Liver (tissue), 9 donors: ENCODE results near the gene COPS8. TPM values are rescaled to one million over a fixed set of nuclear protein-coding genes. Genes with fewer than 3 reads are reported as not detected.

Experiments used
- DNase-seq: peaks from one replicate; pipeline ENCODE4 v3.0.0-alpha.2; 2017; ENCODE audit warnings: low spot score
- H3K27ac ChIP-seq, 2 donors: one replicate each; pipeline ENCODE4 v1.7.0; 2013; ENCODE audit warnings: inconsistent platforms in 2 of 2, low read length in 2 of 2, control low read depth in 1 of 2, low read depth in 1 of 2, mild to moderate bottlenecking in 1 of 2
- H3K27me3 ChIP-seq, 4 donors: one replicate each; pipeline versions ENCODE4 v1.6.1 to v1.7.0; 2013; ENCODE audit warnings: low read length in 3 of 4, inconsistent platforms in 1 of 4, mild to moderate bottlenecking in 1 of 4, moderate library complexity in 1 of 4; ENCODE audit not compliant: control insufficient read depth in 4 of 4, insufficient read depth in 4 of 4
- H3K36me3 ChIP-seq, 4 donors: one replicate each; pipeline versions ENCODE4 v1.6.1 to v1.7.0; 2013; ENCODE audit warnings: low read length in 3 of 4, mild to moderate bottlenecking in 3 of 4, low read depth in 1 of 4, moderate library complexity in 1 of 4; ENCODE audit not compliant: control insufficient read depth in 4 of 4, insufficient read depth in 3 of 4
- H3K4me1 ChIP-seq, 4 donors: one replicate each; pipeline versions ENCODE4 v1.6.1 to v1.7.0; 2013; ENCODE audit warnings: low read length in 3 of 4, mild to moderate bottlenecking in 3 of 4, moderate library complexity in 1 of 4; ENCODE audit not compliant: control insufficient read depth in 4 of 4, insufficient read depth in 4 of 4
- H3K4me3 ChIP-seq, 3 donors: one replicate each; pipeline versions ENCODE4 v1.6.1 to v1.7.0; 2013; ENCODE audit warnings: low read length in 3 of 3, control low read depth in 1 of 3, low read depth in 1 of 3, mild to moderate bottlenecking in 1 of 3
- H3K9ac ChIP-seq, 2 donors: one replicate each; pipeline ENCODE4 v1.7.0; 2013; ENCODE audit warnings: low read length in 2 of 2, mild to moderate bottlenecking in 2 of 2, moderate library complexity in 2 of 2, control low read depth in 1 of 2, low read depth in 1 of 2
- H3K9me3 ChIP-seq, 4 donors: one replicate each; pipeline versions ENCODE4 v1.6.1 to v1.7.0; 2013; ENCODE audit warnings: low read length in 3 of 4; ENCODE audit not compliant: control insufficient read depth in 4 of 4
- EGR1 ChIP-seq, 2 donors: IDR thresholded peaks; 2 replicates each; pipeline ENCODE4 v1.6.1; 2016 to 2018; ENCODE audit warnings: antibody characterized with exemption in 2 of 2, low read depth in 2 of 2
- FOXA1 ChIP-seq: IDR thresholded peaks from 2 replicates; pipeline ENCODE4 v1.6.1; 2016; ENCODE audit warnings: antibody characterized with exemption
- FOXA2 ChIP-seq: IDR thresholded peaks from 2 replicates; pipeline ENCODE4 v1.6.1; 2016; ENCODE audit warnings: antibody characterized with exemption
- GABPA ChIP-seq, 2 donors: IDR thresholded peaks in 1 of 2; conservative IDR thresholded peaks in 1 of 2; 2 replicates each; pipeline ENCODE4 v1.6.1; 2016; ENCODE audit warnings: antibody characterized with exemption in 2 of 2, mild to moderate bottlenecking in 1 of 2, moderate library complexity in 1 of 2
- HNF4A ChIP-seq, 2 donors: conservative IDR thresholded peaks; 2 replicates each; pipeline ENCODE4 v1.6.1; 2016; ENCODE audit warnings: antibody characterized with exemption in 2 of 2, mild to moderate bottlenecking in 2 of 2
- JUND ChIP-seq, 2 donors: IDR thresholded peaks; 2 replicates each; pipeline ENCODE4 v1.6.1; 2016; ENCODE audit warnings: antibody characterized with exemption in 2 of 2
- RAD21 ChIP-seq, 2 donors: IDR thresholded peaks; 2 replicates each; pipeline ENCODE4 v1.6.1; 2016; ENCODE audit warnings: antibody characterized with exemption in 2 of 2, mild to moderate bottlenecking in 2 of 2
- RXRA ChIP-seq, 2 donors: IDR thresholded peaks; 2 replicates each; pipeline ENCODE4 v1.6.1; 2017 to 2018; ENCODE audit warnings: antibody characterized with exemption in 2 of 2, mild to moderate bottlenecking in 1 of 2
- SP1 ChIP-seq: IDR thresholded peaks from 2 replicates; pipeline ENCODE4 v1.6.1; 2018; ENCODE audit warnings: antibody characterized with exemption, mild to moderate bottlenecking
- TAF1 ChIP-seq: conservative IDR thresholded peaks from 2 replicates; pipeline ENCODE4 v1.6.1; 2016; ENCODE audit warnings: antibody characterized with exemption, mild to moderate bottlenecking
- WGBS: extraction: QIAGEN DNeasy Blood & Tissue Kit; methylation state at CpG from one replicate; pipeline ENCODE4 v1.1.7; 2013; 5-methylcytosine and 5-hydroxymethylcytosine counted together
- polyA plus RNA-seq, 2 donors: library from polyadenylated mRNA; stranded (reverse) in 1 of 2; unstranded in 1 of 2; fragments of 200-250 nt in 1 of 2; fragments of >200 nt in 1 of 2; fragmentation: Nextera tagmentation in 1 of 2; extraction: Ambion mirVana in 1 of 2; gene quantifications; one replicate each; pipeline versions ENCODE4 v1.2.1 to v1.2.3, GENCODE V29; 2013 to 2015
- total RNA-seq, 2 donors: library from RNA; depleted of rRNA; stranded (reverse); fragments of >200 nt; gene quantifications; one replicate each; pipeline ENCODE4 v1.2.3, GENCODE V29; 2014
- TF ChIP-seq, protein P1 (sequence below): IDR thresholded peaks from 2 replicates; pipeline ENCODE4 v1.6.1; 2016; ENCODE audit warnings: antibody characterized with exemption
- TF ChIP-seq, protein P2 (sequence below): IDR thresholded peaks from 2 replicates; pipeline ENCODE4 v1.6.1; 2016; ENCODE audit warnings: antibody characterized with exemption
- TF ChIP-seq, protein P3 (sequence below): fragments of 150-350 bp; IDR thresholded peaks from 2 replicates; pipeline ENCODE4 v1.5.1; 2017; ENCODE audit warnings: improper control_type of control experiment, low read depth, low read length; ENCODE audit not compliant: missing input control
- TF ChIP-seq, protein P4 (sequence below): IDR thresholded peaks from 2 replicates; pipeline ENCODE4 v1.6.1; 2016; ENCODE audit warnings: antibody characterized with exemption
- donor health status: healthy.
- donor health status: healthy.
- donor health status: healthy.
- donor health status: healthy.
- donor health status: healthy.

Gene COPS8
- total and polyA plus RNA-seq, 4 donors, result 19.1 to 32.9 (median 20.1) TPM

DNA sequence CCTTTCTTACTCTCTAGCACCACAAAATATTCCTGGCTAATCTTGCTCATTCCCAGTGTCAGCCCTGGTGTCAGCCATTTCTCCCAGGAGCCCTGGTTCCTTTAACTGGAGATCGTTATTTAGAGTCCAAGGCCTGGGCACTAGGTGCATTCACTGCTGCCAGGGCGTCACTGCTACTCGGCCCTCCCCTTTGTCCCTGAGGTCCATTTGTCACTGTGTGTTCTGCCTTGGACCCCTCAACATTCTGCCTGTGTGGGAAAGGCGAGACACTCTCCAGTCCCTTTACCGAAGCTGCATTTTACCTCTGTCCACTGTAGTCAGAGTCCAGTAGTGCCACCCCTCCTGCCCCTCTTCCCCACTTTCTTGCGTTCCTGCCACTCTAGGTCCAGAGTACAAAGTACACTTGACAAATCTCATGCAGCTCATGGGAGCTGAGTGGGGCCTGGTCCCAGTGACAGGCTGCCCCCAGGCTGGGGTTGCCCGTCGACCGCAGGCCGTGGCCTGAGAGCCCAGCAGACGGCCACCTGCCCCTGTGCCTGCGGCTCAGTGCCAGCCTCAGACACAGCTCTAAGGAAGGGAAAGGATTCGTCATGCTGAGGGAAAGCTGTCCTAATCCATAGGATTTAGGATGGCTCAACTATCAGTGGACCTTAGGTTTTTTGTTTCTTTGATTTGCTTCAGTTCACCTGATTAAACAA lies 52.1 kb downstream of the COPS8 start:
- Histone ChIP-seq H3K36me3 (no peaks in the 10 kb centered on the region), H3K27me3 (no peaks in the 10 kb centered on the region), H3K9ac (no peak overlapping the region), H3K4me3 (no peak overlapping the region), H3K9me3 (peaks cover 0 to 2% (median 0%) of the 10 kb centered on the region in 4 donors), H3K27ac (no peak overlapping the region), H3K4me1 (no peaks in the 10 kb centered on the region)
- WGBS, result 89% methylated on average over 13 of the region's 13 CpGs
- peak; percentile 22 for DNase-seq
- TF ChIP-seq HNF4A (conservative IDR thresholded peaks at IDR 0.05), result peak in 1 of 2 donors; percentile 36
- TF ChIP-seq FOXA2, result no peak

DNA sequence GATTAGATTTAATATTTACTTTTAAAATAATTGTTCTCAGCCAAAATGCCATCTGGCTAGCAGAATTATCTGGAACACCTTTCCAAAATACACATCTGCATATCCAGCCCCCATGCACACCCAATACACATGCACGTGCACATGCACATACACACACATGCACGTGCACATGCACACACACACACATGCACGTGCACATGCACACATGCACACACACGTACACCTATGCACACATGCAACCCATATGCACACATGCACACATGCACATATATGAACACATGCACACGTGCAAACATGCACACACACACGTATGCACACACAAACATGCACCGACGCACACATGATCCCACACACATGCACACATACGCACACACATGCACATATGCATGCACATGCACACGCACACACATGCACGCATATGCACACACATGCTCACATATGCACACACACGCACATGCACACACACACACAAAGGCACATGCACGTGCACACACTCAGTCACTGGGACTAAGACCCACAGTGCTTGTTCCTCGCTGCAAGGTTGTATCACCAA lies 53.5 kb downstream of the COPS8 start:
- TF ChIP-seq TAF1 (no peak), EGR1 (IDR thresholded peaks at IDR 0.05; ENCODE audit: low read depth in 2 of 2) (no peak), JUND (IDR thresholded peaks at IDR 0.05) (no peak), FOXA1 (no peak), SP1 (no peak), FOXA2 (no peak), RAD21 (IDR thresholded peaks at IDR 0.05) (no peak)
- TF ChIP-seq, protein P1, sequence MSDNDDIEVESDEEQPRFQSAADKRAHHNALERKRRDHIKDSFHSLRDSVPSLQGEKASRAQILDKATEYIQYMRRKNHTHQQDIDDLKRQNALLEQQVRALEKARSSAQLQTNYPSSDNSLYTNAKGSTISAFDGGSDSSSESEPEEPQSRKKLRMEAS, result no peak
- TF ChIP-seq, protein P2, sequence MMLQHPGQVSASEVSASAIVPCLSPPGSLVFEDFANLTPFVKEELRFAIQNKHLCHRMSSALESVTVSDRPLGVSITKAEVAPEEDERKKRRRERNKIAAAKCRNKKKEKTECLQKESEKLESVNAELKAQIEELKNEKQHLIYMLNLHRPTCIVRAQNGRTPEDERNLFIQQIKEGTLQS, result no peak
- TF ChIP-seq, protein P3, sequence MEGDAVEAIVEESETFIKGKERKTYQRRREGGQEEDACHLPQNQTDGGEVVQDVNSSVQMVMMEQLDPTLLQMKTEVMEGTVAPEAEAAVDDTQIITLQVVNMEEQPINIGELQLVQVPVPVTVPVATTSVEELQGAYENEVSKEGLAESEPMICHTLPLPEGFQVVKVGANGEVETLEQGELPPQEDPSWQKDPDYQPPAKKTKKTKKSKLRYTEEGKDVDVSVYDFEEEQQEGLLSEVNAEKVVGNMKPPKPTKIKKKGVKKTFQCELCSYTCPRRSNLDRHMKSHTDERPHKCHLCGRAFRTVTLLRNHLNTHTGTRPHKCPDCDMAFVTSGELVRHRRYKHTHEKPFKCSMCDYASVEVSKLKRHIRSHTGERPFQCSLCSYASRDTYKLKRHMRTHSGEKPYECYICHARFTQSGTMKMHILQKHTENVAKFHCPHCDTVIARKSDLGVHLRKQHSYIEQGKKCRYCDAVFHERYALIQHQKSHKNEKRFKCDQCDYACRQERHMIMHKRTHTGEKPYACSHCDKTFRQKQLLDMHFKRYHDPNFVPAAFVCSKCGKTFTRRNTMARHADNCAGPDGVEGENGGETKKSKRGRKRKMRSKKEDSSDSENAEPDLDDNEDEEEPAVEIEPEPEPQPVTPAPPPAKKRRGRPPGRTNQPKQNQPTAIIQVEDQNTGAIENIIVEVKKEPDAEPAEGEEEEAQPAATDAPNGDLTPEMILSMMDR, result no peak
- TF ChIP-seq, protein P4, sequence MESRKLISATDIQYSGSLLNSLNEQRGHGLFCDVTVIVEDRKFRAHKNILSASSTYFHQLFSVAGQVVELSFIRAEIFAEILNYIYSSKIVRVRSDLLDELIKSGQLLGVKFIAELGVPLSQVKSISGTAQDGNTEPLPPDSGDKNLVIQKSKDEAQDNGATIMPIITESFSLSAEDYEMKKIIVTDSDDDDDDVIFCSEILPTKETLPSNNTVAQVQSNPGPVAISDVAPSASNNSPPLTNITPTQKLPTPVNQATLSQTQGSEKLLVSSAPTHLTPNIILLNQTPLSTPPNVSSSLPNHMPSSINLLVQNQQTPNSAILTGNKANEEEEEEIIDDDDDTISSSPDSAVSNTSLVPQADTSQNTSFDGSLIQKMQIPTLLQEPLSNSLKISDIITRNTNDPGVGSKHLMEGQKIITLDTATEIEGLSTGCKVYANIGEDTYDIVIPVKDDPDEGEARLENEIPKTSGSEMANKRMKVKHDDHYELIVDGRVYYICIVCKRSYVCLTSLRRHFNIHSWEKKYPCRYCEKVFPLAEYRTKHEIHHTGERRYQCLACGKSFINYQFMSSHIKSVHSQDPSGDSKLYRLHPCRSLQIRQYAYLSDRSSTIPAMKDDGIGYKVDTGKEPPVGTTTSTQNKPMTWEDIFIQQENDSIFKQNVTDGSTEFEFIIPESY, result no peak
- Histone ChIP-seq H3K9me3 (no peaks in the 10 kb centered on the region), H3K27me3 (no peaks in the 10 kb centered on the region), H3K4me3 (no peak overlapping the region), H3K9ac (no peak overlapping the region), H3K4me1 (no peaks in the 10 kb centered on the region), H3K27ac (no peak overlapping the region), H3K36me3 (no peaks in the 10 kb centered on the region)
- 94% methylated on average over 14 of the region's 14 CpGs for WGBS
- DNase-seq, result peak; percentile 26

DNA sequence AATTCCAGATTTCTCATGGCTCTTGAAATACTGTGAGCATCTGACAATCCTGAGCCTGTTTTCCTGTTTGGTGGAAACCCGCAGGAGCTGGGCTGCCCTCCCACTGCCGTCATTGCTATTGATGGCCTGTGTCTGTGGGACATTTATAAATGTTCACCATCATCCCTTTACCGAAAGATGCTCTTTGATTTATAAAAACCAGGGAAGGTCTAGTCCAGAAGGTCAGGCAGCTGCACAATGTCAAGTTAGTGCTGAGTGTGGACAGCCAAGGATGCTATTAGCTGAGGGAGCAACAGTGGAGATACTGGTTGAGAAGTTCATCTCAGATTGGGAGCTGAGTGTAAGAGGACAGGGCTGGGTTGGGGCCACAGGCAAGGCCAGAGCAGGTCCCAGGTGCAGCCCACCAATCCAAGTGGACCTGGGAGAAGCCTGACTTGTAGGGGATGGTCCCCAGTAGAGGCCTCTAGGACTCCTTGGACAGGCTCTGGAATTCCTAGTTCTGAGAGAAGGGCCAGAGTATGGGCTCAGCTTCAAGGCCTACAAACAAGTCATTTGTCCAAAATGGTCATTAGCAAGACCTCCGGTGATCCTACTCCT lies 55.1 kb downstream of the COPS8 start:
- DNase-seq, result peak; percentile 14
- Histone ChIP-seq H3K4me3 (no peak overlapping the region), H3K9me3 (peaks cover 0 to under 1% (median under 1%) of the 10 kb centered on the region in 4 donors), H3K9ac (no peak overlapping the region), H3K4me1 (no peaks in the 10 kb centered on the region), H3K36me3 (no peaks in the 10 kb centered on the region), H3K27ac (no peak overlapping the region), H3K27me3 (no peaks in the 10 kb centered on the region)
- no peak for TF ChIP-seq TAF1
- TF ChIP-seq RXRA (IDR thresholded peaks at IDR 0.05), result no peak
- no peak for TF ChIP-seq GABPA (IDR thresholded peaks at IDR 0.05 in 1 of 2, conservative IDR thresholded peaks at IDR 0.05 in 1 of 2)
- 95% methylated on average over 4 of the region's 4 CpGs for WGBS
